Colonic mucosa (tissue), 4 donors: ENCODE measurements around the gene SLC26A11. TPM values are rescaled to one million over a fixed set of nuclear protein-coding genes. Genes with fewer than 3 reads are reported as not detected.
"Not testable (repeated sequence)": the region's sequence is repeated elsewhere in the genome, so short reads cannot be mapped to it uniquely, and the experiment has no call there.

Experiments
- DNase-seq: peaks from one replicate; pipeline ENCODE4 v3.0.0-alpha.2; 2020
- H3K27ac ChIP-seq: fragments of 200-600 bp; one replicate; pipeline ENCODE4 v1.8.0; 2021
- H3K27me3 ChIP-seq: fragments of 200-600 bp; one replicate; pipeline ENCODE4 v1.8.0; 2021
- H3K36me3 ChIP-seq: fragments of 200-600 bp; one replicate; pipeline ENCODE4 v1.8.0; 2021
- H3K4me1 ChIP-seq: fragments of 200-600 bp; one replicate; pipeline ENCODE4 v1.8.0; 2021; ENCODE audit warnings: mild to moderate bottlenecking
- H3K4me3 ChIP-seq: fragments of 200-600 bp; one replicate; pipeline ENCODE4 v1.8.0; 2021
- H3K9ac ChIP-seq, 2 donors: one replicate each; pipeline ENCODE4 v1.7.0; 2013; ENCODE audit warnings: control low read depth in 2 of 2, low read depth in 2 of 2, low read length in 2 of 2
- H3K9me3 ChIP-seq: fragments of 200-600 bp; one replicate; pipeline ENCODE4 v1.8.0; 2021
- CTCF ChIP-seq: fragments of 200-600 bp; IDR thresholded peaks from one replicate; pipeline ENCODE4 v1.8.0; 2022; ENCODE audit warnings: antibody characterized with exemption, mild to moderate bottlenecking
- intact Hi-C: fragments of 100-400 bp; cut with DNase I; formaldehyde crosslinking; loops from one replicate; pipeline ENCODE4 v1.14.1; 2022
- total RNA-seq, 2 donors: library from RNA; stranded (reverse); fragmentation: NEBNext Ultra II Directional in 1 of 2; extraction: Animal tissue kit (Norgen Biotek cat#: 25700) in 1 of 2; gene quantifications; one replicate each; pipeline ENCODE4 v1.2.1, GENCODE V29; 2021
- donor health status: healthy.
- donor health status: DM: no; HTN: no; CAD: no.
- donor health status: DM: no; HTN: no; CAD: no.

The SLC26A11 gene
- total RNA-seq, 2 donors from 2014 or later, result 8.0 to 9.3 TPM

DNA sequence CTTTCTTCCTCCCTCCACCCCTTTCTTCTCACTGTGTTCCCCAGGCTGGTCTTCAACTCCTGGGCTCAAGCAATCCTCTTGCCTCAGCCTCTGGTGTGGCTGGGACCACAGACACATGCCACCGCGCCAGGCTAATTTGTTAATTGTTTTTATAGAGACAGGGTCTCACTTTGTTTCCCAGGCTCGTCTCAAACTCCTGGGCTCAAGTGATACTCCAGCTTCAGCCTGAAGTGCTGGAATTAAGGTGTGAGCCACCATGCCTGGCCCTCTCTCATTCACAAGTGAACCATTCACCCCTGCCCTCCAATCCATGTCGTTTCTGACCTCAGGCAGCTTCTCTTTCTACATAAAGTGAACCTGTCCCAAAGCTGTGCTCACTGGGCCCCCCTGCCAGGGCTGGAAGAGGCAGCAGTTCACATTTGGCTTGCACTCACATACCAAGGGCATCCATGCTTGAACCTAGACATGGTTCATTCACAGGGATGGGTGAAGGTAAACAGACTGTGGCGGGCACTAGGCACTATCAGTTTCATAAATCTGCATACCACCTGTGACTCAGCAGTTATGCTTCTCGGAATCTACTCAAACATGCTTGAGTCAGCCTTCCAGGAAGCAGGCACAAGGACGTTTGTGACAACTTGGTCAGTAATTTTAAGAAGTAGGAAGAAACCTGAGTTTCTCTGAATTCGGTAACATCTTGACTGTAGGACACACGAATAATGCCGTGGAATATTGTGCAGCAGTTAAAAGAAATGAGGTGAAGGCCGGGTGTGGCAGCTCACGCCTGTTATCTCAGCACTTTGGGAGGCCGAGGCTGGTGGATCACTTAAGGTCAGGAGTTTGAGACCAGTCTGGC is 34.4 kb downstream of the SLC26A11 start:
- intact Hi-C loops, result loop anchor here (5.0 to 10.0 kb wide), 2 partner anchors 110 to 172 kb away; partner anchors contain the start of gene EIF4A3
- H3K36me3 ChIP-seq, result no peaks in the 10 kb centered on the region

GRCh38 chr17:80256034-80256350 is 35.8 kb downstream of the SLC26A11 start:
- intact Hi-C loops, result loop anchor here (10.0 kb wide), 1 partner anchor 111 kb away; the partner anchor contains the start of gene EIF4A3
- H3K9ac ChIP-seq, result no peak overlapping the region
- TF ChIP-seq CTCF, result no peak
- no peaks in the 10 kb centered on the region for H3K27me3 ChIP-seq
- no peak overlapping the region for H3K4me3 ChIP-seq
- no peak overlapping the region for H3K27ac ChIP-seq
- H3K36me3 ChIP-seq, result no peaks in the 10 kb centered on the region
- H3K4me1 ChIP-seq, result peaks cover 11% of the 10 kb centered on the region
- no peaks in the 10 kb centered on the region for H3K9me3 ChIP-seq
- DNase-seq, result no peak

More for the DNA sequence above, 34.4 kb downstream of the SLC26A11 start:
- H3K9ac ChIP-seq, result peak overlapping the region in 1 of 2 donors; percentile 14
- peaks cover 11% of the 10 kb centered on the region for H3K4me1 ChIP-seq
- H3K9me3 ChIP-seq, result no peaks in the 10 kb centered on the region
- H3K27me3 ChIP-seq, result no peaks in the 10 kb centered on the region
- H3K27ac ChIP-seq, result peak overlapping the region; percentile 73
- no peak overlapping the region for H3K4me3 ChIP-seq
- no peak for TF ChIP-seq CTCF
- DNase-seq, result peak; percentile 79

GRCh38 chr17:80257716-80258213 is 37.5 kb downstream of the SLC26A11 start:
- intact Hi-C loops, result loop anchor here (10.0 kb wide), 1 partner anchor 113 kb away; the partner anchor contains the start of gene EIF4A3
- H3K36me3 ChIP-seq, result no peaks in the 10 kb centered on the region
- DNase-seq, result peak; percentile 74
- no peak for TF ChIP-seq CTCF
- no peaks in the 10 kb centered on the region for H3K27me3 ChIP-seq
- H3K9ac ChIP-seq, result peak overlapping the region in 1 of 2 donors; percentile 34
- no peaks in the 10 kb centered on the region for H3K9me3 ChIP-seq
- H3K4me1 ChIP-seq, result peaks cover 14% of the 10 kb centered on the region
- peak overlapping the region; percentile 87 for H3K27ac ChIP-seq
- no peak overlapping the region for H3K4me3 ChIP-seq

GRCh38 chr17:80258296-80258695 is 38.1 kb downstream of the SLC26A11 start:
- not testable (repeated sequence) for DNase-seq, H3K27me3 ChIP-seq, H3K9ac ChIP-seq, H3K4me3 ChIP-seq, H3K36me3 ChIP-seq, H3K9me3 ChIP-seq
- intact Hi-C loops, result loop anchor here (10.0 kb wide), 1 partner anchor 113 kb away; the partner anchor contains the start of gene EIF4A3
- Histone ChIP-seq H3K4me1 (peaks cover 19% of the 10 kb centered on the region), H3K27ac (peak overlapping the region; percentile 87)

DNA sequence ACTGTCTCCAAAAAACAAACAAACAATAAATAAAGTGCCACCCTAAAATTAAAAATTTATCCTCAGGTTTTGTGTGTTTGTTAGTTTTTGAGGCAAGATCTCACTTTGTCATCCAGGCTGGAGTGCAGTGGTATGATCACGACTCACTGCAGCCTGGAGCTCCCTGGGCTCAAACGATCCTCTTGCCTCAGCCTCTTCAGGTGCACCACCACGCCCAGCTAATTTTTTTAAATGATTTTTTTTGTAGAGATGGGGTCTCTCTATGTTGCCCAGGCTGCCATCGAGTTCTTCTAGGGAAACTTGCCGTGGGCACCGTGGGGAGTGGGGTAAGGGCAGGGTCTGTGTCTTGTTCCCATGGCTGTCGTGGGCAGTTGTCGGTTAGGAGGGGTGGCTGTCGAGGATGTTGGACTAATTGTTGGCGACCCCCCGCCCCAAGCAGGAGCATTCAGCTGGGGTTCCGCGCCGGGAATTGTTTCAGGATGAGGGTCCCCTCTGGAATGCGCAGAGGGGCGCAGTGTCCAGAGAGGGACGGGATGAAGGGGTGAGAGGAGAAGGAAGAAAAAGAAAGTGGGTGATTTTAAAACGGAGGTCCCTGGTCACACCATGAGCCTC is 39.3 kb downstream of the SLC26A11 start:
- intact Hi-C loops, result loop anchor here (10.0 kb wide), 1 partner anchor 115 kb away; the partner anchor contains the start of gene EIF4A3
- Histone ChIP-seq H3K27me3 (no peaks in the 10 kb centered on the region), H3K27ac (peak overlapping the region; percentile 94), H3K4me3 (peak overlapping the region; percentile 56), H3K9ac (peak overlapping the region; percentile 82 to 91), H3K36me3 (no peaks in the 10 kb centered on the region), H3K4me1 (peaks cover 16% of the 10 kb centered on the region), H3K9me3 (no peaks in the 10 kb centered on the region)
- DNase-seq, result no peak
- TF ChIP-seq CTCF, result no peak
